HEK293T (cell line): ENCODE results near the gene RBM25.

ENCODE experiments used
- FOXK2 ChIP-seq: fragments of 450-650 bp; IDR thresholded peaks from 2 replicates; pipeline ENCODE4 v1.6.1; 2016; ENCODE audit warnings: mild to moderate bottlenecking
- NFRKB ChIP-seq: fragments of 450-650 bp; IDR thresholded peaks from 2 replicates; pipeline ENCODE4 v1.6.1; 2016; ENCODE audit warnings: mild to moderate bottlenecking, moderate library complexity
- SP1 ChIP-seq: fragments of 450-650 bp; IDR thresholded peaks from 2 replicates; pipeline ENCODE4 v1.6.1; 2017
- ZNF384 ChIP-seq: fragments of 450-650 bp; IDR thresholded peaks from 2 replicates; pipeline ENCODE4 v1.6.1; 2016

- TF ChIP-seq ZNF384 (no peak), NFRKB (peak; percentile 92), SP1 (no peak), FOXK2 (no peak)
Observed at GRCh38 chr14:73058224-73058921, at the start of gene RBM25.
